Non-pigmented ciliary epithelial cell (primary cell): ENCODE results near the gene ALG1L2.
"Not testable (repeated sequence)": the region's sequence is repeated elsewhere in the genome, so short reads cannot be mapped to it uniquely, and the experiment has no call there.

ENCODE experiments used
- DNase-seq: peaks from one replicate; pipeline ENCODE4 v3.0.0-alpha.2; 2010; ENCODE audit warnings: low read depth

Gene ALG1L2, protein sequence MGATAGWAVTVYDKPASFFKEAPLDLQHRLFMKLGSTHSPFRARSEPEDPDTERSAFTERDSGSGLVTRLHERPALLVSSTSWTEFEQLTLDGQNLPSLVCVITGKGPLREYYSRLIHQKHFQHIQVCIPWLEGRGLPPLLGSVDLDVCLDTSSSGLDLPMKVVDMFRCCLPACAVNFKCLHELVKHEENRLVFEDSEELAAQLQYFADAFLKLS

GRCh38 chr3:130081351-130081881 lies at the start of gene ALG1L2:
Gene ALG1L2, plus strand, starts transcription at chr3:130081831. Its CDS starts 186 bp downstream, at chr3:130082017.
- DNase-seq = no peak

- not testable (repeated sequence) for DNase-seq
Measured at GRCh38 chr3:130037126-130037815, 44.4 kb upstream of the ALG1L2 start.

DNA sequence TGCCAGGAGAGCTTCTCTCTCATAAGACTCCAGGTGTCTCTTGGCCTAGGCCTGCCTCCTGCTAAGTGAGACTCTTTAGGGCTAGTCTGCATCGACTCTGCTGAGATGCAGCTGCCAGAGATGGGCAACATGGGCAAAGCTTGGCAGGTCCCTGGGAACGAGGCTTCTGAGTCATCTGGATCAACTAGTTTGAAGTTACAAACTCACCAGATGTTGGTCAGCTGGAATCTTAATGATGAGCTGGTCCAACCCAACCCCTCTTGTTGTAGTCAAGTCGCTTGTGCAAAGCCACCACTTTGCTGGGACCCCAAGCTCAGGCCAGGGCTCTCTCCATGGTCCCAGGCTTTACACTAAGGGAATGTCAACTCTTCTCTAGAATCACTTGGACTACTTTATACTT lies 38.9 kb upstream of the ALG1L2 start:
- DNase-seq = not testable (repeated sequence)

DNA sequence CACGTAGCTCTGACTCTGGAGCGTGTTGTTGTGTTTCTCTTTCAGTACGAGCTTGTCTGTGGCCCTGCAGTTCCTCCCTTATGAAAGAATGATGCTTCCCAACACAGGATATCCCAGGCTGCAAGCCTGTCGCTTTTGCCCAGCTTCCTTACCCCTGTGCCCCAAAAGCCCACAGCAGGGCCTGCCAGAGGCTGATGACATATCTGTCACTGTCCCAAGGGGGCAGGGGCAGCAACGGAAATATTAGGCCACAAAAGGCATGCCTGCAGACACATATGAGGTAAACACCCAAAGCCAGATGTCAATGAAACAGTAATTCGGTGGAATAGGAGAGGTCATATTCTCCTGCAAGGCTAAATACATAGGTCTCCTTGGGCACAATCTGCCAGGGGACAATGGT lies 38.0 kb upstream of the ALG1L2 start:
- not testable (repeated sequence) for DNase-seq

GRCh38 chr3:130044370-130044769 lies 37.3 kb upstream of the ALG1L2 start:
- DNase-seq = no peak

DNA sequence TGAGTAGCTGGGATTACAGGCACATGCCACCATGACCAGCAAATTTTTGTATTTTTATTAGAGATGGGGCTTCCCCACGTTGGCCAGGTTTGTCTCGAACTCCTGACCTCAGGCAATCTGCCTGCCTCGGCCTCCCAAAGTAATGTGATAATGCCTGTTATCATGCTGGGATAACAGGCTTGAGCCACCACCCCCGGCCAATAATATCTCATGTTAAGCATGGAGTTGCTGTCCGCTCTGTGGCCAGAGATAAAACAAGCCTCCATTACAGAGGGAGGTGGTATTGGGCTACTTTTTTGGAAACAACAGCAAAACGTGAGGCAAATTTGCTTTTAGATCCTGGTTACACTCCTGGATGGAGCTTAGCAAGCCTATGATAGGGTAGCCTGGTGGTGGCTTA lies 32.9 kb upstream of the ALG1L2 start:
- no peak for DNase-seq

DNA sequence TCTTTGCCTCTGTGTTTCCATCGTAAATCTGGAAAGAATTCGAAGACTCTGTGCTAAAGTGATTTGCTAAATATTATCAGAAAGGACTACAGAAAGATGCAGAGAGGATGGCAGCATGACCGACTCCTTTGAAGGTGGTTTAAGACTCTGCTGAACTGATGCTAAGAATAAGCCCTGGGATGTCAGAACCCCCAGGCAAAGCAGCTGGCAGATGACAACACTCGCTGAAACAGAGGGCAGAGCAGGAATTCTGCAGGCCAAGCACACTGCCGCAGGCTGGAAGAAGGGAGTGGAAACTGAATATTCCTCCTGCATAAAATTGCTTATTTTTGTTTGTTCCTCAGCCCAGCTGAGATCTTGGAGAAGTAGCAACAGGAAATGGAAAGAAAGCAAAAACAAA lies 29.3 kb upstream of the ALG1L2 start:
- not testable (repeated sequence) for DNase-seq

- DNase-seq = not testable (repeated sequence)
Measured at GRCh38 chr3:130052965-130053364, 28.7 kb upstream of the ALG1L2 start.

DNA sequence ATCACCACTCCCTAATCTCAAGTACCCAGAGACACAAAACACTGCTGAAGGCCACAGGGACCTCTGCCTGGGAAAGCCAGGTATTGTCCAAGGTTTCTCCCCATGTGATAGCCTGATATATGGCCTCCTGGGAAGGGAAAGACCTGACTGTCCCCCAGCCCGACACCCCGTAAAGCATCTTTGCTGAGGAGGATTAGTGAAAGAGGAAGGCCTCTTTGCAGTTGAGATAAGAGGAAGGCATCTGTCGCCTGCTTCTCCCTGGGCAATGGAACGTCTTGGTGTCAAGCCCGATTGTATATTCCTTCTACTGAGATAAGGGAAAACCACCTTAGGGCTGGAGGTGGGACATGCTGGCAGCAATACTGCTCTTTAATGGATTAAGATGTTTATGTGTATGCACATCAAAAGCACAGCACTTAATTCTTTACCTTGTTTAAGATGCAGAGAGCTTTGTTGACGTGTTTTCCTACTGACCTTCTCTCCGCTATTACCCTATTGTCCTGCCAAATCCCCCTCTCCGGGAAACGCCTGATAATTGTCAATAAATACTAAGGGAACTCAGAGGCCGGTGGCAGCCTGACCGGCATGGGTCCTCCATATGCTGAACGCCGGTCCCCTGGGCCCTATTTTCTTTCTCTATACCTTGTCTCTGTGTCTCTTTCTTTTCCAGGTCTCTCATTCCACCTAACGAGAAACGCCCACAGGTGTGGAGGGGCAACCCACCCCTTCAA lies 23.9 kb upstream of the ALG1L2 start:
- DNase-seq = not testable (repeated sequence)

- DNase-seq = not testable (repeated sequence)
Measured at GRCh38 chr3:130058267-130058657, 23.4 kb upstream of the ALG1L2 start.

GRCh38 chr3:130058716-130059115 lies 22.9 kb upstream of the ALG1L2 start:
- DNase-seq = not testable (repeated sequence)

DNA sequence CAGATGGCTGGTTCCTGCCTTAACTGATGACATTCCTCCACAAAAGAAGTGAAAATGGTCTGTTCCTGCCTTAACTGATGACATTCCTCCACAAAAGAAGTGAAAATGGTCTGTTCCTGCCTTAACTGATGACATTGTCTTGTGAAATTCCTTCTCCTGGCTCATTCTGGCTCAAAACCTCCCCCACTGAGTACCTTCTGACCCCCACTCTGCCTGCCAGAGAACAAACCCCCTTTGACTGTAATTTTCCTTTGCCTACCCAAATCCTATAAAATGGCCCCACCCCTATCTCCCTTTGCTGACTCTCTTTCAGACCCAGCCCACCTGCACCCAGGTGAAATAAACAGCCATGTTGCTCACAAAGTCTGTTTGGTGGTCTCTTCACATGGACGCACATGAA lies 22.5 kb upstream of the ALG1L2 start:
- not testable (repeated sequence) for DNase-seq

- DNase-seq = no peak
Measured at GRCh38 chr3:130073582-130073981, 8.0 kb upstream of the ALG1L2 start.

DNA sequence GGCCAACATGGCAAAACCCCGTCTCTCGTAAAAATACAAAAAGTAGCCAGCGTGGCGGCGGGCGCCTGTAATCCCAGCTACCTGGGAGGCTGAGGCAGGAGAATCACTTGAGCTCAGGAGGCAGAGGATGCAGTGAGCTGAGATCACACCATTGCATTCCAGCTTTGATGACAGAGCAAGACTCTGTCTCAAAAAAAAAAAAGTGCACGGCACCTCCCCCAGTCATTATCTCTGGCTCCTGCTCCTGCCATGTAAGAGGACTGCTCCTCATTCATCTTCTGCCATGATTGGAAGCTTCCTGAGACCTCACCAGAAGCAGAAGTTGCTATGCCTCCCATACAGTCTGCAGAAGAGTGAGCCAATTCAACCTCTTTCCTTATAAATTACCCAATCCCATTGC lies 4.0 kb upstream of the ALG1L2 start:
- no peak for DNase-seq

GRCh38 chr3:130083363-130084090 lies 1.9 kb downstream of the ALG1L2 start:
- not testable (repeated sequence) for DNase-seq

DNA sequence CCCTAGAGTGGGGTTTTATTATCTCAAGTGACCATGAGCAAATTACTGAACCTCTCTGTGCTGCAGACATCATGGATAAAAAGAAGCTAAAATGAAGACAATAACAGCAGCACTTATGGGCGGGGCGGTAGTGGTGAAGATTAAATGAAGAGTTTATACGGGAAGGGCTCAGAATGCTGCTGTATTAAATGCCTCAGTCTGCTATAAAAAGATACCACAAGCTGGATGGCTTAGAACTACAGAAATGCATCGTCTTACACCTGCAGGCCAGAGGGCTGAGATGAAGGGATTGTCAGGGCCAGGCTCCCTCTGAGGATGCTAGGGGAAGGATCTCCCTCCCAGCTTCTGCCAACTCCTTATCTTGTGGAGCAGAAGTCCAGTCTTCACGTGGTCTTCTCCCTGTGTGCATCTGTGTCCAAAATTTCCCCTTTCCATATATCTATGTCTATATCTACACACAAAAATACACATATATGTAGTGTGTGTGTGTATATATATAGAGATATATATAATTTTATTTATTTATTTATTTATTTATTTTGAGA lies 2.9 kb downstream of the ALG1L2 start:
- DNase-seq = no peak

- DNase-seq = no peak
Measured at GRCh38 chr3:130085881-130086280, 4.2 kb downstream of the ALG1L2 start.

DNA sequence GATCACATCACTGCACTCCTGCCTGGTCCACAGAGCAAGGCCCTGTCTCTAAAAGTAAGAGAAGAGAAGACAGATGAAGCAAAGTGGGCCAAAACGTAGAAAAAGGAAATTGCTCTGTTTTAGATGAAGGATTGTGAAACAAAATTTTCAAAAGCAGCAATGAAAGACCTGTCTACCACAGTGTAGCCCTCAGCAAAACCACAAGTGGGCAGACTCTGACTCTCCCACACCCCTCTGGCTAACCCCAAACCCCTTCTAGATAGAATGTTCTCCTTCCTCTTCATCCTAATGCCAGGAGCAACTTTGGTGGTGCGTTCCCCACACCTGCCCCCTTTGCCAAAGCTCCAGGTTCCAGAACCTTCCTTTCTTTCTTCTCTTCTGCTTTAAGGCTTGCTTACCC lies 5.0 kb downstream of the ALG1L2 start:
- not testable (repeated sequence) for DNase-seq

DNA sequence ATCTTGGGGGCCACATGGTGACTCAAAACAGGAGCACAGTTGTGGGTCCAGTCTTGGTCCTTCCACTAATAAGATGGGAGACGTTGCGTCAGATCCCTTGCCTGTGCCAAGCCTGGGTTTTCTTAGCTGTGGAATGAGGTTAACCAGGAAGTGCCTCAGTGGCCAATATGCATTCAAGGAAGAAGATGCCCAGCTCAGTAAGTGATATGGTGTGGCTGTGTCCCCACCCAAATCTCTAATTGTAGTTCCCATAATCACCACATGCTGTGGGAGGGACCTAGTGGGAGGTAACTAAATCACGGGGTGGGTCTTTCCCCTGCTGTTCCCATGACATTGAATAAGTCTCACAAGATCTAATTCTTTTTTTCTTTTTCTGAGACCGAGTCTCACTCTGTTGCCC lies 6.4 kb downstream of the ALG1L2 start:
- DNase-seq = no peak

- not testable (repeated sequence) for DNase-seq
Measured at GRCh38 chr3:130090681-130091080, 9.1 kb downstream of the ALG1L2 start.

- no peak for DNase-seq
Measured at GRCh38 chr3:130091958-130092357, 10.3 kb downstream of the ALG1L2 start.
